Upper lobe of right lung (tissue), 1 donor: Measurements from ENCODE around the gene HFM1. TPM values are rescaled to one million over a fixed set of nuclear protein-coding genes. Genes with fewer than 3 reads are reported as not detected.
"Not testable (repeated sequence)": the region's sequence is repeated elsewhere in the genome, so short reads cannot be mapped to it uniquely, and the experiment has no call there.

Experiments
- ATAC-seq: fragments of 200-7000 bp; cut with Tn5 transposase; one replicate; pipeline ENCODE4 v1.9.1; 2020; ENCODE audit warnings: mild to moderate bottlenecking, moderate library complexity
- DNase-seq: peaks from one replicate; pipeline ENCODE4 v3.0.0-alpha.2; 2020
- H3K27ac ChIP-seq: fragments of 200-600 bp; one replicate; pipeline ENCODE4 v1.8.0; 2022
- H3K27me3 ChIP-seq: fragments of 200-600 bp; one replicate; pipeline ENCODE4 v1.8.0; 2022; ENCODE audit warnings: mild to moderate bottlenecking
- H3K36me3 ChIP-seq: fragments of 200-600 bp; one replicate; pipeline ENCODE4 v1.8.0; 2022
- H3K4me1 ChIP-seq: fragments of 200-600 bp; one replicate; pipeline ENCODE4 v1.8.0; 2022
- H3K4me3 ChIP-seq: fragments of 200-600 bp; one replicate; pipeline ENCODE4 v1.8.0; 2022; ENCODE audit warnings: mild to moderate bottlenecking
- H3K9me3 ChIP-seq: fragments of 200-600 bp; one replicate; pipeline ENCODE4 v1.8.0; 2022
- intact Hi-C: fragments of 100-400 bp; cut with DNase I; formaldehyde crosslinking; loops from one replicate; pipeline ENCODE4 v1.11.0; 2022
- total RNA-seq: library from RNA; stranded (reverse); fragmentation: NEBNext Ultra II Directional; extraction: Animal tissue kit (Norgen Biotek cat#: 25700); gene quantifications from one replicate; pipeline ENCODE4 v1.2.1, GENCODE V29; 2021
- TF ChIP-seq, protein P1 (sequence below): fragments of 200-600 bp; IDR thresholded peaks from one replicate; pipeline ENCODE4 v1.8.0; 2022; ENCODE audit warnings: antibody characterized with exemption
- donor health status: DM: no; HTN: yes; CAD: no; lungs with severe emphysema.

Gene HFM1
- total RNA-seq, 1 donor from 2014 or later = 0.64 TPM

DNA sequence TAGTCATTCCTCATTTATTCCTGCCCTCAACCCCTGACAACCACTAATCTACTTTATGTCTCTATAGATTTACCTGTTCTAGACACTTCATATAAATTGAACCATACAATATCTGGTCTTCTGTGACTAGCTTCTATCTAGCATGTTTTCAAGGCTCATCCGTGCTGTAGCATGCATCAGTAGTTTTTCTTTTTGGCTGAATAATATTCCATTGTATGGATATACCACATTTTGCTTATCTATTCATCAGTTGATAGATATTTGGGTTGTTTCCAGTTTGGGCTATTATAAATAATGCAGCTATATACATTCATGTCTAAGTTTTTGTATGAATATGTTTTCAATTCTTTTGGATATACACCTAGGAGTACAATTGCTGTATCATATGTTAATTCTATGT, 101.5 kb downstream of the HFM1 start:
- DNase-seq (no peak), ATAC-seq (no peak)
- Histone ChIP-seq H3K27ac (no peak overlapping the region), H3K27me3 (no peaks in the 10 kb centered on the region), H3K4me1 (no peaks in the 10 kb centered on the region), H3K9me3 (peaks cover 5% of the 10 kb centered on the region), H3K4me3 (no peak overlapping the region), H3K36me3 (no peaks in the 10 kb centered on the region)
- intact Hi-C loops = no loop called here
- TF ChIP-seq, protein P1, sequence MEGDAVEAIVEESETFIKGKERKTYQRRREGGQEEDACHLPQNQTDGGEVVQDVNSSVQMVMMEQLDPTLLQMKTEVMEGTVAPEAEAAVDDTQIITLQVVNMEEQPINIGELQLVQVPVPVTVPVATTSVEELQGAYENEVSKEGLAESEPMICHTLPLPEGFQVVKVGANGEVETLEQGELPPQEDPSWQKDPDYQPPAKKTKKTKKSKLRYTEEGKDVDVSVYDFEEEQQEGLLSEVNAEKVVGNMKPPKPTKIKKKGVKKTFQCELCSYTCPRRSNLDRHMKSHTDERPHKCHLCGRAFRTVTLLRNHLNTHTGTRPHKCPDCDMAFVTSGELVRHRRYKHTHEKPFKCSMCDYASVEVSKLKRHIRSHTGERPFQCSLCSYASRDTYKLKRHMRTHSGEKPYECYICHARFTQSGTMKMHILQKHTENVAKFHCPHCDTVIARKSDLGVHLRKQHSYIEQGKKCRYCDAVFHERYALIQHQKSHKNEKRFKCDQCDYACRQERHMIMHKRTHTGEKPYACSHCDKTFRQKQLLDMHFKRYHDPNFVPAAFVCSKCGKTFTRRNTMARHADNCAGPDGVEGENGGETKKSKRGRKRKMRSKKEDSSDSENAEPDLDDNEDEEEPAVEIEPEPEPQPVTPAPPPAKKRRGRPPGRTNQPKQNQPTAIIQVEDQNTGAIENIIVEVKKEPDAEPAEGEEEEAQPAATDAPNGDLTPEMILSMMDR = no peak

DNA sequence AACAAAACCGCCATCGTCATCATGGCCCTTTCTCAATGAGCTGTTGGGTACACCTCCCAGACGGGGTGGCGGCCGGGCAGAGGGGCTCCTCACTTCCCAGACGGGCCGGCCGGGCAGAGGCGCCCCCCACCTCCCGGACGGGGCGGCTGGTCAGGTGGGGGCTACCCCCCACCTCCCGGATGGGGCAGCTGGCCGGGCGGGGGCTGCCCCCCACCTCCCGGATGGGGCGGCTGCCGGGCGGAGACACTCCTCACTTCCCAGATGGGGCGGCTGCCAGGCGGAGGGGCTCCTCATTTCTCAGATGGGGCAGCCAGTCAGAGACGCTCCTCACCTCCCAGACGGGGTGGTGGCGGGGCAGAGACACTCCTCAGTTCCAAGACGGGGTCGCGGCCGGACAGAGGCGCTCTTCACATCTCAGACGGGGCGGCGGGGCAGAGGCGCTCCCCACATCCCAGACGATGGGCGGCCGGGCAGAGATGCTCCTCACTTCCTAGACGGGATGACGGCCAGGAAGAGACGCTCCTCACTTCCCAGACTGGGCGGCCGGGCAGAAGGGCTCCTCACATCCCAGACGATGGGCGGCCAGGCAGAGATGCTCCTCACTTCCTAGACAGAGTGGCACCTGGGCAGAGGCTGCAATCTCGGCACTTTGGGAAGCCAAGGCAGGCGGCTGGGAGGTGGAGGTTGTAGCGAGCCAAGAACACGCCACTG, 115.6 kb downstream of the HFM1 start:
- H3K27me3 ChIP-seq, H3K9me3 ChIP-seq, H3K36me3 ChIP-seq, intact Hi-C loops, DNase-seq, H3K4me3 ChIP-seq, H3K4me1 ChIP-seq, H3K27ac ChIP-seq, ATAC-seq: not testable (repeated sequence)

DNA sequence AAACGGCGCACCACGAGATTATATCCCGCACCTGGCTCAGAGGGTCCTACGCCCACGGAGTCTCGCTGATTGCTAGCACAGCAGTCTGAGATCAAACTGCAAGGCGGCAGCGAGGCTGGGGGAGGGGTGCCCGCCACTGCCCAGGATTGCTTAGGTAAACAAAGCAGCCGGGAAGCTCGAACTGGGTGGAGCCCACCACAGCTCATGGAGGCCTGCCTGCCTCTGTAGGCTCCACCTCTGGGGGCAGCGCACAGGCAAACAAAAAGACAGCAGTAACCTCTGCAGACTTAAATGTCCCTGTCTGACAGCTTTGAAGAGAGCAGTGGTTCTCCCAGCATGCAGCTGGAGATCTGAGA, 117.7 kb downstream of the HFM1 start:
- DNase-seq, intact Hi-C loops, H3K4me1 ChIP-seq, H3K36me3 ChIP-seq, H3K27me3 ChIP-seq, ATAC-seq, H3K9me3 ChIP-seq, H3K27ac ChIP-seq, H3K4me3 ChIP-seq: not testable (repeated sequence)

DNA sequence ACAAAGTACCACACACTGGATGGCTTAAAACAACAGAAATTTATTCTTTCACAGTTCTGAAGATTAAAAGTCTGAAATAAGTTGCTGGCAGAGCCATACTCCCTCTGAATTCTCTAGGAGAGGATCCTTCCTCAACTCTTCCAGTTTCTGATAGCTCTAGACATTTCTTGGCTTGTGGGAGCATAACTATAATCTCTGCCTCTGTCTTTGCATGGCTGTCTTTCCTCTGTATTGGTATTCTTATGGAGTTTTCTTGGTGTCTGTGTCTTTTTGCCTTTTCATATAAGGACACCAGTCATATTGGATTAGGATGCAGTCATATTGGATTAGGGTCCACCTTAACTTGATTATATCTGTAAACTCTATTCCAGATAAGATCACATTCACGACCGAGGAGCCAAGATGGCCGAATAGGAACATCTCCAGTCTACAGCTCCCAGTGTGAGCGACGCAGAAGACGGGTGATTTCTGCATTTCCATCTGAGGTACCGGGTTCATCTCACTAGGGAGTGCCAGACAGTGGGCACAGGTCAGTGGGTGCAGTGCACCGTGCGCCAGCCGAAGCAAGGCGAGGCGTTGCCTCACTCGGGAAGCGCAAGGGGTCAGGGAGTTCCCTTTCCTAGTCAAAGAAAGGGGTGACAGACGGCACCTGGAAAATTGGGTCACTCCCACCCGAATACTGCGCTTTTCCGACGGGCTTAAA, 118.2 kb downstream of the HFM1 start:
- H3K4me3 ChIP-seq, H3K4me1 ChIP-seq, H3K27ac ChIP-seq, H3K36me3 ChIP-seq, H3K27me3 ChIP-seq, ATAC-seq, DNase-seq, H3K9me3 ChIP-seq, intact Hi-C loops: not testable (repeated sequence)

DNA sequence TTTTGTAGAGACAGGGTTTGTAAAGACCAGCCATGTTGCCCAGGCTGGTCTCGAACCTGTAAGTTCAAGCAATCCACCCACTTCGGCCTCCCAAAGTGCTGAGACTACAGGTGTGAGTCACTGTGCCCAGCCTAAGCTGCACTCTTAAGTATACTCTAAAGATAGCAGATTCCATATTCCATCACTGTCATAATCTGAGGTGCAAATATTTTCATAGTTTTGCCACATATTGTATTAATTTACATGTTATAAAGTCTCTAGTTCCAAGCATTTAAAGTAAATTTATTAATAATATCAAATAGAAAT, 121.3 kb downstream of the HFM1 start:
- Histone ChIP-seq H3K4me3 (no peak overlapping the region), H3K9me3 (no peaks in the 10 kb centered on the region), H3K27ac (no peak overlapping the region), H3K27me3 (no peaks in the 10 kb centered on the region), H3K36me3 (no peaks in the 10 kb centered on the region), H3K4me1 (peaks cover 5% of the 10 kb centered on the region)
- intact Hi-C loops = no loop called here
- ATAC-seq (no peak), DNase-seq (no peak)
- TF ChIP-seq, protein P1 = no peak

DNA sequence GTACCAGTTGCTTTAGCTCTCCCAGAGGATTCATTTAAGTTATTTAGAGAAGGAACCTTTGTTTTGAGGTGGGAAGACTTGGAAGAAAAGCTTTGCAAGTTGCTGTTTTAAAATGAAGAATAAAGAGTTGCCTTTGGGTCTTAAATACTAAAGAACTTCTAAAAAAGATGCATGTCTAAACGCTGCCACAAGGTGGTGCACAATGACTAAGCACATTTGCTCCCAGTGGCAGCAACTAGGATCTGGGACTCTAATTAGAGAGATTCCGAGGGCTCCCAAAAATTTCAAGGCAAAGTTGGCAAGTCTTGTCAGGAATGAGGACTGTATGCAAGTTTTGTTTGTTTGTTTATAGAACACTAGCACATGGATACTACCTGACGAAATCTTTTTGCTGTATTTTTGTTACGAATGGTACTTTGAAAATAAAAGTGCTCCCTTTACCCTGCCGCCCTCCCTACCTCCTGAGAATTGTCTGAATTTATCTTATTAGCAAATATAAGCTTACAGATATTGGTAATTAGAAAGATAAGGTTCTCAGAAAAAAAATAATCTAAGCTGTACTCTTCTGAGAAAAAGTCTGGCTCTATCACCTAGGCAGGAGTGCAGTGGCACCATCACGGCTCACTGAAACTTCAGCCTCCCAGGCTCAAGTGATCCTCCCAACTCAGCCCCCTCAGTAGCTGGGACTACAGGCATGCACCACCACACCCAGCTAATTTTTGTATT, 121.8 kb downstream of the HFM1 start:
- no peak for DNase-seq
- H3K27me3 ChIP-seq = no peaks in the 10 kb centered on the region
- H3K36me3 ChIP-seq = no peaks in the 10 kb centered on the region
- H3K4me3 ChIP-seq = peak overlapping the region; percentile 19
- H3K27ac ChIP-seq = no peak overlapping the region
- intact Hi-C loops = no loop called here
- ATAC-seq = peak; percentile 86
- peaks cover 5% of the 10 kb centered on the region for H3K4me1 ChIP-seq
- H3K9me3 ChIP-seq = no peaks in the 10 kb centered on the region
- TF ChIP-seq, protein P1 = peak; percentile 87

DNA sequence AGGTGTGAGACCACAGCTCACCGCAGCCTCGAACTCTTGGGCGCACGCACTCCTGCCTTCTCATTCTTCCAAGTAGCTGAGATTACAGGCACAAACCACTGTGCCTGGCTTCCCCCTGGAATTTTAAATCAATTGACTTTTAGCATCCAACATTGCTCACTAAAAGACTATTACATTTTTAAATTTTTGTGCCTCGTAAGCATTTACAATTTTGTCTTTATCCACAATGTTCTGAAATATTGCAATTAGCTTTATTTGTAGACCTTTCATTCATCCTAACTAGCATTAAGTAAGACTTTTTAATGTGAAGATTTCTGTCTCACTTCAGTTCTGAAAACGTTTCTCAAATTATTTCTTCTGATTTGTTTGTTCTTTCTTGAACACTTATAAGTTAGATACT, 122.9 kb downstream of the HFM1 start:
- intact Hi-C loops = no loop called here
- ATAC-seq (no peak), DNase-seq (no peak)
- no peaks in the 10 kb centered on the region for H3K27me3 ChIP-seq
- H3K9me3 ChIP-seq = no peaks in the 10 kb centered on the region
- no peak overlapping the region for H3K4me3 ChIP-seq
- H3K36me3 ChIP-seq = no peaks in the 10 kb centered on the region
- TF ChIP-seq, protein P1 = no peak
- no peak overlapping the region for H3K27ac ChIP-seq
- H3K4me1 ChIP-seq = peaks cover 5% of the 10 kb centered on the region
